Right lobe of liver (tissue), 4 donors: ENCODE results near the gene F11.

Experiments
- CTCF ChIP-seq, 4 donors: fragments of 200-600 bp in 3 of 4; fragments of 450-650 bp in 1 of 4; IDR thresholded peaks; one replicate each; pipeline versions ENCODE4 v1.5.1 to v1.8.0; 2016 to 2022; ENCODE audit warnings: antibody characterized with exemption in 4 of 4, mild to moderate bottlenecking in 2 of 4
- POLR2A ChIP-seq: fragments of 450-650 bp; IDR thresholded peaks from one replicate; pipeline ENCODE4 v1.6.1; 2017; ENCODE audit warnings: antibody characterized with exemption, mild to moderate bottlenecking
- donor health status: DM: no; HTN: no; CAD: no.
- donor health status: DM: no; HTN: no; CAD: no.
- donor health status: DM: no; HTN: yes; CAD: no.

- TF ChIP-seq CTCF (IDR thresholded peaks at IDR 0.05), result no peak
- TF ChIP-seq POLR2A, result no peak
These were observed 38.2 kb downstream of the F11 start for GRCh38 chr4:186304216-186304615.
